ENCODE measurements around the gene GRIFIN.

DNA sequence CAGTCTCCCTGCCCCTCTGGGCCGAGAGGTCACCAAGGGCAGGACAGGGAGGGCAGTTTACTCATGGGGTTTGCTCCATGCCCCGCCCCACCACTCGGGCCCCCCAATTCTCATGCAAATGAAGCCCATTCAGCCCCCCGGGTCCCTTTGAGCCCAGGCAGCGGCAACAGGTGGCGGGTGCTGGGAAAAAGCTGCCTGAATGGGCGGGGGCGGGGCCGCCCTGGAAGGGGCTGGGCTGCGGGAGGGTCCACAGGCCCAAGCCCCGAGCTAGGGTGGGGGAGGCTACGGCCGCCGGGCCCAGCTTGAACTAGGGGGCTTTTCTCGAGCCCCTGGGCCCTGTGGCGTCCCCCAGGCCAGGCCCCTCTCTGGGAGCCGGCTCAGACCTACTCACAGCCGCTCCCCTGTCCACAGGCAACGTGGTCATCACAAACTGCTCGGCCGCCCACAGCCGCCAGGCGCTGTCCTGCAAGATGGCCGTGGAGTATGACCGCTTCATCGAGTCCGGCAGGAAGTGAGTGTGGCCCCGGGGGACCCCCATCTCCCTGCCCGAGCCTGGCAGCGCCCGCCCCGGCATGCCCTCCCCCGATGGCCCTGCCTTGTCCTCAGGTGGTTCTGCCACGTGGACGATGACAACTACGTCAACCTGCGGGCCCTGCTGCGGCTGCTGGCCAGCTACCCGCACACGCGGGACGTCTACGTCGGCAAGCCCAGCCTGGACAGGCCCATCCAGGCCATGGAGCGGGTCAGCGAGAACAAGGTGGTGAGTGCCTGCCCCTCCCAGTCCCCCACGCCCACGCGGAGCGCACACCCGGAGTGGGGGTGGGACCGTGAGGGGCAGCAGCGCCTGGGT lies 48.8 kb upstream of the GRIFIN start:
- TF ChIP-seq CTCF (conservative IDR thresholded peaks at IDR 0.05; ENCODE audit: low read depth, low read length) (no peak), EZH2 (IDR thresholded peaks at IDR 0.05; ENCODE audit: low read length, unreplicated experiment) (no peak)

All from PC-3 (cell line).